ENCODE results near the gene LCN1.

DNA sequence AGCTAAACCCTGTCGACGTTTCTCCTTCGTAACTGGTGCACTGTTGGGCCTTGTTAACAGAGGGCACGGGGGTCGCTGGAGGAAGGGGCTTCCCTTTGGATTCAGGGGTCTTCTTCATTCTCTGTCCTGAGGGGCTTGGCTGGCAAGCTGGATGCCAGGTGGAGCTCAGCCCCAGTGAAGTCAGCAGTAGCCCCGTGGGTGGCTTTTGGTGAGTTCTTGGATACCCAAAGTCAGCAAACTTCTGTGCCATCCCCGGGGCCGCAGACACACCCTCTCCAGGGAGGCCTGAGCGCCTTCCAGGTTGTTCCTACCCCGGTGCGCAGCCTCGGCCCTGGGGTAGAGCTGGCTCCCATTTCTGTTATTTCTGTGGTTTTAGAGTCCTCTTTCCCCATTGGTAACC, 12.4 kb downstream of the LCN1 start:
- TF ChIP-seq, protein P1, sequence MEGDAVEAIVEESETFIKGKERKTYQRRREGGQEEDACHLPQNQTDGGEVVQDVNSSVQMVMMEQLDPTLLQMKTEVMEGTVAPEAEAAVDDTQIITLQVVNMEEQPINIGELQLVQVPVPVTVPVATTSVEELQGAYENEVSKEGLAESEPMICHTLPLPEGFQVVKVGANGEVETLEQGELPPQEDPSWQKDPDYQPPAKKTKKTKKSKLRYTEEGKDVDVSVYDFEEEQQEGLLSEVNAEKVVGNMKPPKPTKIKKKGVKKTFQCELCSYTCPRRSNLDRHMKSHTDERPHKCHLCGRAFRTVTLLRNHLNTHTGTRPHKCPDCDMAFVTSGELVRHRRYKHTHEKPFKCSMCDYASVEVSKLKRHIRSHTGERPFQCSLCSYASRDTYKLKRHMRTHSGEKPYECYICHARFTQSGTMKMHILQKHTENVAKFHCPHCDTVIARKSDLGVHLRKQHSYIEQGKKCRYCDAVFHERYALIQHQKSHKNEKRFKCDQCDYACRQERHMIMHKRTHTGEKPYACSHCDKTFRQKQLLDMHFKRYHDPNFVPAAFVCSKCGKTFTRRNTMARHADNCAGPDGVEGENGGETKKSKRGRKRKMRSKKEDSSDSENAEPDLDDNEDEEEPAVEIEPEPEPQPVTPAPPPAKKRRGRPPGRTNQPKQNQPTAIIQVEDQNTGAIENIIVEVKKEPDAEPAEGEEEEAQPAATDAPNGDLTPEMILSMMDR (IDR thresholded peaks at IDR 0.05), result no peak
- no peak for TF ChIP-seq POLR2A (IDR thresholded peaks at IDR 0.05)
